ENCODE results near the gene LRRC49.

DNA sequence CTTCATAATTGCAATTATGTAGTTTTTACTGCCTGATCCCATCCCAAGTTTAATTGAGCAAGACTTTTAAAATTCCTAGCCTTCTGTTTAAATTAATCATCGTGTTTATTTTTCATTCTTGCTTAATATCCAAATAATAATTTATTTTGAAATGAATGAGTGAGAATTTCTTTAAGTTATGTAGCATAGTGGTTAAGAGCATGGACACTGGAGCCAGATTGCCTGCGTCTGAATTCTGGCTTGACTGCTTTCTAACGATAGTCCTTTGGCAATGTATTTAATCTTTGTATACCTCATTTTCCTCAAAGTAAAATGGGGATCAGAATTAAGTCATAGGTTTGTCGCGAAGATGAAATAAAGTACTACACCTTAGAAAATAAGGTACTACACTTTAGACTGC, 71.4 kb downstream of the LRRC49 start:
- TF ChIP-seq SIN3A (IDR thresholded peaks at IDR 0.05; ENCODE audit: borderline replicate concordance, insufficient read depth, low read length) (no peak), POLR2AphosphoS5 (IDR thresholded peaks at IDR 0.05; ENCODE audit: low read depth, low read length) (no peak)
- TF ChIP-seq, protein P1, sequence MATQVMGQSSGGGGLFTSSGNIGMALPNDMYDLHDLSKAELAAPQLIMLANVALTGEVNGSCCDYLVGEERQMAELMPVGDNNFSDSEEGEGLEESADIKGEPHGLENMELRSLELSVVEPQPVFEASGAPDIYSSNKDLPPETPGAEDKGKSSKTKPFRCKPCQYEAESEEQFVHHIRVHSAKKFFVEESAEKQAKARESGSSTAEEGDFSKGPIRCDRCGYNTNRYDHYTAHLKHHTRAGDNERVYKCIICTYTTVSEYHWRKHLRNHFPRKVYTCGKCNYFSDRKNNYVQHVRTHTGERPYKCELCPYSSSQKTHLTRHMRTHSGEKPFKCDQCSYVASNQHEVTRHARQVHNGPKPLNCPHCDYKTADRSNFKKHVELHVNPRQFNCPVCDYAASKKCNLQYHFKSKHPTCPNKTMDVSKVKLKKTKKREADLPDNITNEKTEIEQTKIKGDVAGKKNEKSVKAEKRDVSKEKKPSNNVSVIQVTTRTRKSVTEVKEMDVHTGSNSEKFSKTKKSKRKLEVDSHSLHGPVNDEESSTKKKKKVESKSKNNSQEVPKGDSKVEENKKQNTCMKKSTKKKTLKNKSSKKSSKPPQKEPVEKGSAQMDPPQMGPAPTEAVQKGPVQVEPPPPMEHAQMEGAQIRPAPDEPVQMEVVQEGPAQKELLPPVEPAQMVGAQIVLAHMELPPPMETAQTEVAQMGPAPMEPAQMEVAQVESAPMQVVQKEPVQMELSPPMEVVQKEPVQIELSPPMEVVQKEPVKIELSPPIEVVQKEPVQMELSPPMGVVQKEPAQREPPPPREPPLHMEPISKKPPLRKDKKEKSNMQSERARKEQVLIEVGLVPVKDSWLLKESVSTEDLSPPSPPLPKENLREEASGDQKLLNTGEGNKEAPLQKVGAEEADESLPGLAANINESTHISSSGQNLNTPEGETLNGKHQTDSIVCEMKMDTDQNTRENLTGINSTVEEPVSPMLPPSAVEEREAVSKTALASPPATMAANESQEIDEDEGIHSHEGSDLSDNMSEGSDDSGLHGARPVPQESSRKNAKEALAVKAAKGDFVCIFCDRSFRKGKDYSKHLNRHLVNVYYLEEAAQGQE (IDR thresholded peaks at IDR 0.05; ENCODE audit: insufficient read depth in 1 of 2, low read depth in 2 of 2, low read length in 2 of 2) = no peak
